NCI-H2081 (cell line): ENCODE results near the gene WDR7.

Experiments
- DNase-seq, 2 experiments: peaks; one replicate each; lab custom pipeline; 2025; lab: John Stamatoyannopoulos, UW

The WDR7 gene

GRCh38 chr18:57081899-57082298, 430.7 kb downstream of the WDR7 start:
- no peak for DNase-seq

DNA sequence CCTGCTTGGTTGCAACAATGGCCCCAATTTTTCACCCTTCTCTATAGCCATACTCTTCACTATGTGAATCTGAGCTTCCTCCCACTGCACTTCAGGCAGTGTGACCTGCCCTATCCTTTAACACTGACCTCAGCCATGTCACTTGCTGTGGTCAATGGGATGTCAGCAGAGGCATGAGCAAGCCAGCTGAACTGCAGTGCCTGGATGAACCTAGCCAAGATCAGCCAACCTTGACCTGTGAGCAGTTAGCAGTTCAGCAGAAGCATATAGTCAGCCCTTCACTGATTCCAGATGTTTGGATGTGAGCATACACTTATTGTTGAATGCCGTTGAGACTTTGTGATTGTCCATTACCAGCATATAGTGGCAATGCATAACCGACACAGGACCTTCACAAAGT, 432.3 kb downstream of the WDR7 start:
- DNase-seq = no peak

- no peak for DNase-seq
Observed at GRCh38 chr18:57084331-57085271, 433.4 kb downstream of the WDR7 start.

- no peak for DNase-seq
Observed at GRCh38 chr18:57085371-57085770, 434.2 kb downstream of the WDR7 start.

GRCh38 chr18:57086163-57086562, 435.0 kb downstream of the WDR7 start:
- no peak for DNase-seq
